ENCODE measurements around the gene GIPC2.

GRCh38 chr1:78132948-78133322 lies 87.2 kb downstream of the GIPC2 start:
- TF ChIP-seq GATA2 (IDR thresholded peaks at IDR 0.05; ENCODE audit: low read depth, low read length) (no peak), GATA3 (IDR thresholded peaks at IDR 0.05; ENCODE audit: low read depth, low read length) (no peak)

Measured in SH-SY5Y (cell line).